Activated gamma-delta T cell treated with Interleukin-2 at 50 U/mL for 16 hours (primary cell): Measurements from ENCODE around the gene RADX.
"Not testable (repeated sequence)": the region's sequence is repeated elsewhere in the genome, so short reads cannot be mapped to it uniquely, and the experiment has no call there.

Experiments
- DNase-seq: peaks from one replicate; pipeline ENCODE4 v3.0.0-alpha.2; 2020

The RADX gene, protein sequence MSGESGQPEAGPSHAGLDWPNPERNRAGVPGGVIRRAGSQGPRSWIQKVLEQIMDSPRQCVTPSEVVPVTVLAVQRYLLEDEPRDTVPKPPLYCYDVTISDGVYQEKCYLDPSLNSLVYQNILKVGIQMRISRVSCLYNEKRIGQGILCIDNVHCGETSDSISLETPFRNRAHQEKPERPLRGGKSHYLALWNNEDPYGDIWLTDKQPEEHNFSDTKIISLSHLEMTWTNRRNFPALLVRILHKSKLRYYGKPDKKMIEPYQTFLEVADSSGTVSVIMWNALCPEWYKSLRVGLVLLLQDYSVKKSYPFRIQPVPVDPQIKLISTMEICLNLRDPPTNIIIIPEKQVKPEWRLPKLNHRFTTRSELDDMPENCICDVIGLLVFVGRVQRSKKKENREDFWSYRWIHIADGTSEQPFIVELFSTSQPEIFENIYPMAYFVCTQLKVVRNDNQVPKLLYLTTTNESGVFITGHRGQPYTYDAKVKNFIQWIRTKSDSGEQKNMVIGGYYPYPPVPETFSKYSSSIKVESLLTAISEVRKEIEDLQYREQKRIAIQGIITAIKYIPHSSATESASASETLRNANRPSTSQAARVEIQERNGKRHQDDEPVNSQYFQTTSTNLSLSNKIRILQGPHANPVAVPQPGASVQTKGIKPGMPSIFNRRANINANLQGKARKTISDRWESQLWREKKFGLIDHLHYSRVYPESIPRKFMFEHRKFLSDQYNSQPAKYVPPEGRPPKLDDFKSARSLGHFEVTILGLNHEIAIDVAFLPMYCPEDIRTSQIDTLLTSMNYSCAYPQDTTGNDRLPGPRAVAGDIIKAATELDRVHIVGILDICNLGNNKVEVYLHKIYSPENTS

DNA sequence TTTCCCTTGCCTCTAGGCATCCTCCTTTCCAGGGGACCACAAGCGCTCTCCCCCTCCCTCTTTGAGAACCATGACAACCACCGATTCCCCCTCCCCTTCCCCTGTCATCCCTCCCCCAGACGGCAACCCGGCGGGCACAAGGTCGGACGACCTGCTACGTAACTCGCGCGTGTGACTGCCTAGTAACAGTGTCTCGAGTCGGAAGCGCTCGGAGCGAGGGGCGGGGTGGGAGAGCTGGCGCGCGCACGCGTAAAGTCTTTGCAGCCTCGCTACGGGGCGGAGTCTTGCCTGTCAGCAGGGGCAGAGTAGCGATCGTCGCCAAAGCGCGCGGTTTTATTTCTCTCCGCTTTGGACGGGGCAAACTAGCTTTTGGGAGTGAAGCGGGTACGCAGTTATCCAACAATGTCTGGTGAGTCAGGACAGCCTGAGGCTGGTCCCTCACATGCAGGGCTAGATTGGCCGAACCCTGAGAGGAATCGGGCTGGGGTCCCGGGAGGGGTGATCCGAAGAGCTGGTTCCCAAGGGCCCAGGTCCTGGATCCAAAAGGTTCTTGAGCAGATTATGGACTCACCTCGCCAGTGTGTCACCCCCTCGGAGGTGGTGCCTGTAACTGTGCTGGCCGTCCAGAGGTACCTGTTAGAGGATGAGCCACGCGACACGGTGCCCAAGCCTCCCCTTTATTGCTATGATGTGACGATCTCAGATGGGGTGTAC, at the start of gene RADX:
RADX (plus strand) TSS at position 300 of the 714 bp plus-strand sequence; CDS start at position 403, 103 bp downstream.
- peak; percentile 81 for DNase-seq

GRCh38 chrX:106564986-106565385, 46.8 kb upstream of the RADX start:
- DNase-seq, result no peak

DNA sequence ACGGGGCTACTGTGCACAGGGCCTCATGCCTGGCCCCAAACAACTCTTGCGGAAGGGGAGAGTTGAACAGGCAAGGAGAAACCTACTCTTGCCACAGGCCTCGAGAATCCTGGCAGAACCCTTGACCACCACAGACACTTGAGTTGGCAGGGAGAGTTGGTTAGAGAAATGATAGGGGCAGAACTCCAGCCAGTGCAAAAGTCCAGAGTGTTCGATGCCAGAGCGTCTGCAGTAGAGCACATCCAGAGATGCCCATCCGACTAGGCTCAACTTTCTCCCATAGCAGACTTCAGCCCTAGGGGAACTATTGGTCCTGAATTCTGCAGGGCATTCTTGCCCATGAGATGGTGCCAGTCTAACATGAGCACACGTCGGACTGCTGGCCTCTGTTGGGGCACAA, 45.4 kb upstream of the RADX start:
- no peak for DNase-seq

DNA sequence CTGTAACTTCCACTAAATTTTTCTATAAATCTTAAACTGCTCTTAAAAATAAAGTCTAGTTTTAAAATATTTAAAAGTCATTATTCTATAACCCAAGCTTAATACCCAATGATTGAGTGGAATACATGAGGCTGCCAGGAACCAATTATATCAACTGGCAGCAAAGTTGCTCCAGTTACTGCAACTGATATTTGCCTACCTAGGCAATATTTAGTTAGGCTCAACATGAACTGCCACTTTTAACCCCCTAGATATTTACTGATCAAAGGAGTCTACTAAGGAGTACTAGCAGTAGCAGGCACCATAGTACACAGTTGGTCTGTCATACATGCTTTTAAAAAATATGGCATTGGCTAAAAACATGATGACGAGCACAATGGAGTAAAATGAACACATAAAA, 29.9 kb upstream of the RADX start:
- no peak for DNase-seq

- DNase-seq, result no peak
Observed at GRCh38 chrX:106585478-106585877, 26.3 kb upstream of the RADX start.

GRCh38 chrX:106588801-106589200, 23.0 kb upstream of the RADX start:
- DNase-seq, result no peak

- no peak for DNase-seq
Observed at GRCh38 chrX:106599411-106599810, 12.4 kb upstream of the RADX start.

GRCh38 chrX:106606571-106606970, 5.2 kb upstream of the RADX start:
- no peak for DNase-seq

GRCh38 chrX:106608016-106608415, 3.8 kb upstream of the RADX start:
- no peak for DNase-seq

- DNase-seq, result no peak
Observed at GRCh38 chrX:106611317-106611678, 480 bp upstream of the RADX start.

- no peak for DNase-seq
Observed at GRCh38 chrX:106612393-106612763, 600 bp downstream of the RADX start.

DNA sequence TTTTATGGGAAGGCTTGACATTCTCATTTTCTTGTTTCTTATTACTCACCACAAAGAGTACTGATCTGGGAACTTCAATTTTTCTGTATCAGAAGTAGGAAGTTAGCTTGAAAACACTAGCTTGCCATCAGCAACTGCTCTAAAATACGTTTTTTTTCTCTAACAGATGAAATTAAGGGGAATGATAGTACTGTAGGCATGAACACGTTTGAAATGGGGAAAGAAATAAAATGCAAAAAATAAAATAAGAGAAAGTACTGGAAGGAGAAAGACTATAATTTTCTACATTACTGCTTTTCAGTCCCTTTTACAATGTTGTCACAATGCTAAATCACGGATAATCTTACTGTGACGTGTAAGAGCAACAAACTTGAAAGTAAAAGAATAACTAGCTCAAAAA, 1.5 kb downstream of the RADX start:
- no peak for DNase-seq

DNA sequence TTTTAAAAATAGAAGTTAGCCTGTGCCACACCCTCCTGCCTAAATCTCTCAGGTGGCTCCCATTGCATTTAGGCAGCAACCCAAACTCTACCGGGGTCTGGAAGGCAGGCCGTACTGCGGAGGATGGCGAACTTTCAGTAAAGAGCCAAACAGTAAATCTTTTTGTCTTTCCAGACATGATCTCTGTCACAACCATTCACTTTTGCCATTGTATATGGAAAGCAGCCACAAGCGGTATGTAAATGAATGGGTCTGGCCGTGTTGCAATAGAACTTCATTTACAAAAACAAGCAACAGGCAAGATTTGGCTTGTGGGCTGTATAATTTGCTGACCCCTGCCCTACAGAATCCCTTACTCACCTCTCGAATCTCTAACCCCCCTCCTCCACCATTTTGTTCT, 3.3 kb downstream of the RADX start:
- no peak for DNase-seq

DNA sequence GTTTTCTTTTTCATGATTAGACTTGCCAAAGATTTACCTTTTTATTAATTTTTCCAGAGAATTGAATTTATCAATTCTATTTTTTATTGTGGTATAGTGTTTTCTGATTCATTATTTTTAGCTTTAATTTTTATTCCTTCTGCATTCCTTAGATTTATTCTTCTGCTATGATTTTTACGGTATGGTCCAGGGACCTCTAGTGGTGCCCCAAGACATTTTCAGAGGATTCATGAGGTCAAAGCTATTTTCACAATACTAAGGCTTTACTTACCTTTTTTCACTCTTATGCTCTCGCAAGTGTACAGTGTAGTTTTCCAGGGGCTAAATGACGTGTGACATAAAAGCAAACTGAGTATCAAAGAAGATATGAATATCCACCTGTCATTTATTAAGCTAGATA, 8.0 kb downstream of the RADX start:
- no peak for DNase-seq

DNA sequence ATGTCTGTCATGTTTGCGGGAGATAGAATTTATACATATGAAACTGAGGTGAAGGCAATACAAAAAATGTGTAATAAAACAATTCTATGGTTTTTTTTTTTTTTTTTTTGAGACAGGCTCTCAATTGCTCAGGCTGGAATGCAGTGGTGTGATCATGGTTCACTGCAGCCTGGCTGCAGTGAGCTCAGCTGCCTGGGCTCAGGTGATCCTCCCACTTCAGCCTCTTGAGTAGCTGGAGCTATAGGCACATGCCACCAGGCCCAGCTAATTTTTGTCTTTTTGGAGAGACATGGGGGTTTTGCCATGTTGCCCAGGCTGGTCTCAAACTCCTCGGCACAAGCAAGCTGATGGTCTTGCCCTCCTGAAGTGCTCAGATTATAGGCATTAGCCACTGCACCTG, 10.1 kb downstream of the RADX start:
- no peak for DNase-seq

DNA sequence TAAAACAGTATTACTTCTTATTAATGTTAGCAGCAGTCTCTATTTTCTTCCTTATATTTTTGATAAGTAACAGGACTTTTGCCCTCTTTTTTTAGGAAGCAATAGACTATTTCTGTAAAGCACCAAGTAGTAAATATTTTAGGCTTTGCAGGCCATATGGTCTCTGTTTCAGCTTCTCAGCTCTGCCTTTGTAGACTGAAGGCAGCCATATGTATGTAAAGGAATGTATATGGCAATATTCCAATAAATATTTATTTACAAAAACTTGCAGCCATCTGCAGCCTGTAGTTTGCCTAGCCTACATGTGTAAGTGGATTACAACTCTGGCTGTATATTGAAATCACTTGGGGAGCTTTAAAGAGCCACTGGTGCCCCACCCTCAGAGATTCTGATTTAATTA, 15.0 kb downstream of the RADX start:
- no peak for DNase-seq

GRCh38 chrX:106631615-106632014, 19.8 kb downstream of the RADX start:
- DNase-seq, result no peak

DNA sequence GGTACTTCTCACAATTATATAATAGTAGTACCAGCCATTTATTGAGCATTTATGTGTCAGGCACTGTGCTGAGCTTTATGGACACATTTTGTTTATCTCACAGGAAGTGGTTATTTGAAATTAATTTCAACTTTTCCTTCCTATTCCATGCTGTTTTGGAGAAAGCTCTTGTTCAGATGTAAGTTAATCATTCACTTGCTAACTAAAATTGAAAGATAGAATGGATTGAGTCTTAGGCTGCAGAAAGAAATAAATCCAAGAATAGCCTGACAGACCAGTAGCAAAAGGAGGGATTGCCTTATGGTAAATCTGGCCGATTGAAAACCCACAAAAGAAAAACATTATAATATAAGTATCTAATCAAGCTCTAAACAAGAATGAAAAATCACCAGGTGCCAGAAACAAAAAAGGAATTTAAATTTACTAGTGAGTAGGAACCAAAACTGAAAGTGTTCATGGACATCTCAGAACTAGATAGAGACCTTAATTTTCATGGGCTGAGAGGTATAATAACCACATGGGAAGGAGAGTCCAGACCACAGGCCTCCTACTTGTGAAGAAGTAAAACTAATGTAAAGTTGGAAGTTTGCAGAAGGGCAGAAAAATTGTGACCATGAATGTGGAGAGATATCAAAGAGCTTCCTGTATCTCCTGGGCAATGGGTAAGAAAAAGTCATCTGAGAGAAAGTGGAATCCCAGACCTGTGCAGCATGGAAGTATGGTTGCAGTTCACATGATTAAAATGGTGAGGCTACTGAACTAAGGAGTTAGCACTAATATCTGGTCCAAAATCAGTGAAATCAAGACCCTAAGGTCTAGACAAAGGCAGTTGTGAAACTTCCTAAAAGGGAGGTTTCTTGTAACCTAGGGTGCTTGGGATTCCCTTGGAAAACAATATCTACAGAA, 38.0 kb downstream of the RADX start:
- DNase-seq, result no peak

DNA sequence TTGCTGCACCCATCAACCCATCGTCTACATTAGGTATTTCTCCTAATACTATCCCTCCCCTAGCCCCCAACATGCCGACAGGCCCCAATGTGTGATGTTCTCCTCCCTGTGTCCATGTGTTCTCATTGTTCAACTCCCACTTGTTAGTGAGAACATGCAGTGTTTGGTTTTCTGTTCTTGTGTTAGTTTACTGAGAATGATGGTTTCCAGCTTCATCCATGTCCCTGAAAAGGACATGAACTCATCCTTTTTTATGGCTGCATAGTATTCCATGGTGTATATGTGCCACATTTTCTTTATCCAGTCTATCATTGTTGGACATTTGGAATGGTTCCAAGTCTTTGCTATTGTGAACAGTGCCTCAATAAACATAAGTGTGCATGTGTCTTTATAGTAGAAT, 41.8 kb downstream of the RADX start:
- not testable (repeated sequence) for DNase-seq

DNA sequence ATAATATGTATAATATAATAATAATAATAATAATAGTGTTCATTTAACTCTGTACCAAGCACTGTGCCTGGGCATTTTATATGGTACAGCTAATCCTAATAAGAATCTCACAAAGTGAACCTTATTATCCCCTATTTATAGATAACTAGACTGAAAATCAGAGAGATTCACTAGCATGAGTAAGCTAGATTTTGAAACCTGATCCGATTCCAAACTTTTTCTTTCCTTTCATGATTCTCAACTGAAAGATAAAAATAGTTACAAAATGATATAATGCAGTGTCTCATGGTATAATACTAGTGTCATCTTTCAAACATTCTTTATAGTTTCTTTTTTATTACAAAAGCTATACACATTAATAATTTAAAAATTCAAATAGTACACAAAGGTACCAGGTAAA, 58.9 kb downstream of the RADX start:
- DNase-seq, result no peak

- no peak for DNase-seq
Observed at GRCh38 chrX:106672527-106672926, 60.7 kb downstream of the RADX start.

DNA sequence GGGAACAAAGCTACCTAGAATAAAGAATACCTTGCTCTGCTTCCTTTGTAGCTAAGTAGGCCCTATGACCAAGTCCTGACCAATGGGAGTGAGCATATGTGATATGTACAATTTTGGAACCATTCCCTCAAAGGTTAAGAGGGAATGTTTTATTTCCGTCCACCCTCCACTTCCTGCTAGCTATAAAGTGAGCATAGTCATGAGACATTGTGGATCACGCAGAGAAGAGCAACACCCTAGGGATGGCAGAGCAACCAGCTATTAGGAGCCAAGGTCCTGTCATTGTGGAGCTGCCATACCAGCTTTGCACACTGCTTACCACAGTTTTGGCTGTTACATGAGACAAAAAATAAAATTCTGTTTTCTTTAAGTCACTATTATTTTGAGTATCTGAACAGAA, 68.9 kb downstream of the RADX start:
- DNase-seq, result no peak

- no peak for DNase-seq
Observed at GRCh38 chrX:106684207-106684606, 72.4 kb downstream of the RADX start.
